HepG2 (cell line): ENCODE results near the gene CXCR4. TPM values are rescaled to one million over a fixed set of nuclear protein-coding genes. Genes with fewer than 3 reads are reported as not detected.

Experiments used
- ATAC-seq: fragments of 200-7000 bp; cut with Tn5 transposase; 3 replicates; pipeline ENCODE4 v1.9.1; 2020; ENCODE audit warnings: mild to moderate bottlenecking, moderate library complexity
- BruUV-seq: library from RNA; stranded (reverse); fragments of 400-500 nt; replicated peaks from 2 replicates; lab custom pipeline; 2021; lab: Mats Ljungman, UMichigan
- CTCF ChIA-PET: fragments of 300-600 bp; formaldehyde crosslinking; extraction: SDS; loops from one replicate; lab custom pipeline; 2021; ENCODE audit warnings: low total read pairs, inconsistent platforms, low intra/inter-chr PET ratio; lab: Yijun Ruan, JAX
- POLR2A ChIA-PET: fragments of 350-600 bp; sonication (Branson Sonifier 250); formaldehyde crosslinking; loops from one replicate; lab custom pipeline; 2020; ENCODE audit warnings: antibody characterized with exemption, inconsistent platforms; lab: Yijun Ruan, JAX
- DNase-seq: peaks from one replicate; pipeline ENCODE4 v3.0.0-alpha.2; 2015; ENCODE audit warnings: low spot score
- FAIRE-seq: peaks from 3 replicates; lab custom pipeline; 2011; peaks lifted over from hg19 to GRCh38; lab: Jason Lieb, UNC
- H2AFZ ChIP-seq: one replicate; pipeline ENCODE4 v1.6.1; 2011; ENCODE audit warnings: low read length, inconsistent platforms
- H3K27ac ChIP-seq: fragments of 300-600 bp; 3 replicates; pipeline ENCODE4 v1.8.0; 2011; ENCODE audit warnings: mixed run types, mild to moderate bottlenecking, mixed read lengths, low read length, inconsistent platforms; ENCODE audit not compliant: insufficient read depth; ENCODE audit errors: extremely low read length
- H3K27me3 ChIP-seq, 2 experiments: fragments of 200-600 bp in 1 of 2; 2 replicates in 1 of 2; 3 replicates in 1 of 2; pipeline versions ENCODE4 v1.6.0 to v1.8.0; 2011; ENCODE audit warnings: low read length in 2 of 2, mild to moderate bottlenecking in 2 of 2, moderate library complexity in 2 of 2, inconsistent platforms in 1 of 2; ENCODE audit not compliant: insufficient read depth in 2 of 2, control insufficient read depth in 1 of 2
- H3K36me3 ChIP-seq, 2 experiments: fragments of 200-600 bp in 1 of 2; replicated peaks in 1 of 2; 2 replicates in 1 of 2; 3 replicates in 1 of 2; pipeline versions ENCODE4 v1.5.1 to v1.8.0; 2011; ENCODE audit warnings: low read length in 2 of 2, inconsistent platforms in 1 of 2; ENCODE audit not compliant: insufficient read depth in 2 of 2, control insufficient read depth in 1 of 2
- H3K4me1 ChIP-seq: 2 replicates; pipeline ENCODE4 v1.5.1; 2012; ENCODE audit warnings: low read length, inconsistent platforms; ENCODE audit not compliant: insufficient read depth
- H3K4me2 ChIP-seq: 2 replicates; pipeline ENCODE4 v1.6.0; 2011; ENCODE audit warnings: low read depth, low read length, inconsistent platforms
- H3K4me3 ChIP-seq, 3 experiments: fragments of 200-600 bp in 1 of 3; sonication (generic), shearing (Covaris generic) in 1 of 3; replicated peaks in 1 of 3; 2 replicates each; pipeline ENCODE4 v1.5.1; 2011 to 2016; ENCODE audit warnings: low read length in 3 of 3, inconsistent platforms in 2 of 3, low read depth in 2 of 3, mild to moderate bottlenecking in 2 of 3, control low read depth in 1 of 3, mixed read lengths in 1 of 3; ENCODE audit not compliant: insufficient read depth in 1 of 3
- H3K79me2 ChIP-seq: one replicate; pipeline ENCODE4 v1.6.1; 2011; ENCODE audit warnings: low read length, inconsistent platforms; ENCODE audit not compliant: insufficient read depth
- H3K9ac ChIP-seq: 2 replicates; pipeline ENCODE4 v1.6.0; 2011; ENCODE audit warnings: mild to moderate bottlenecking, low read depth, low read length, inconsistent platforms; ENCODE audit not compliant: insufficient read depth
- H3K9me3 ChIP-seq: 2 replicates; pipeline ENCODE4 v1.5.1; 2012; ENCODE audit warnings: mild to moderate bottlenecking, low read length
- H4K20me1 ChIP-seq: 2 replicates; pipeline ENCODE4 v1.6.0; 2011; ENCODE audit warnings: inconsistent platforms, mild to moderate bottlenecking, low read length, moderate library complexity; ENCODE audit not compliant: insufficient read depth
- KDM6A ChIP-seq: IDR thresholded peaks from 2 replicates; pipeline ENCODE4 v1.6.1; 2016; ENCODE audit warnings: low read depth
- MED8 ChIP-seq: sonication (generic); formaldehyde crosslinking; IDR thresholded peaks from 2 replicates; pipeline ENCODE4 v1.8.1; 2023; ENCODE audit warnings: mild to moderate bottlenecking, missing genetic modification reagents; ENCODE audit not compliant: insufficient replicate concordance
- RARG ChIP-seq: sonication (generic); formaldehyde crosslinking; IDR thresholded peaks from 2 replicates; pipeline ENCODE4 v1.4.0; 2020; ENCODE audit warnings: low read depth, mild to moderate bottlenecking, missing genetic modification reagents
- RCOR2 ChIP-seq: IDR thresholded peaks from 2 replicates; pipeline ENCODE4 v1.6.1; 2016; ENCODE audit warnings: missing biosample characterization, missing genetic modification reagents
- TP53 ChIP-seq: sonication (generic); formaldehyde crosslinking; conservative IDR thresholded peaks from 2 replicates; pipeline ENCODE4 v1.4.0; 2020; ENCODE audit warnings: missing genetic modification reagents
- ZBTB33 ChIP-seq: sonication (generic); formaldehyde crosslinking; IDR thresholded peaks from 2 replicates; pipeline ENCODE4 v1.4.0; 2020; ENCODE audit warnings: missing genetic modification reagents
- ZNF18 ChIP-seq: sonication (generic); formaldehyde crosslinking; IDR thresholded peaks from 2 replicates; pipeline ENCODE4 v1.8.0; 2022; ENCODE audit warnings: mild to moderate bottlenecking, missing genetic modification reagents; ENCODE audit not compliant: insufficient replicate concordance
- ZNF260 ChIP-seq: sonication (generic); formaldehyde crosslinking; IDR thresholded peaks from 2 replicates; pipeline ENCODE4 v1.4.0; 2020; ENCODE audit warnings: missing genetic modification reagents, low read depth, mild to moderate bottlenecking, borderline replicate concordance
- ZNF501 ChIP-seq: sonication (generic); formaldehyde crosslinking; IDR thresholded peaks from 2 replicates; pipeline ENCODE4 v1.5.1; 2020; ENCODE audit warnings: mild to moderate bottlenecking, moderate library complexity, missing genetic modification reagents
- ZZZ3 ChIP-seq: sonication (generic); formaldehyde crosslinking; IDR thresholded peaks from 2 replicates; pipeline ENCODE4 v1.4.0; 2020; ENCODE audit warnings: missing genetic modification reagents, mild to moderate bottlenecking, borderline replicate concordance
- WGBS: methylation state at CpG from one replicate; pipeline ENCODE4 v1.1.6; 2017; ENCODE audit warnings: low lambda C conversion rate; 5-methylcytosine and 5-hydroxymethylcytosine counted together
- in situ Hi-C: cut with HindIII; loops from 2 replicates; pipeline ENCODE4 v1.10.0; 2017; ENCODE audit warnings: low pct_unique_long_range_greater_than_20kb; ENCODE audit not compliant: extremely low pct_ligation_motif_present
- intact Hi-C: fragments of 100-400 bp; cut with micrococcal nuclease; formaldehyde crosslinking; loops from one replicate; pipeline ENCODE4 v1.10.0; 2022; ENCODE audit not compliant: unreplicated experiment
- polyA plus RNA-seq, 8 experiments: library from polyadenylated mRNA; depleted of rRNA in 3 of 8; stranded (reverse) in 7 of 8; unstranded in 1 of 8; fragments of >200 nt; fragmentation: Illumina TruSeq in 4 of 8; extraction: Trizol in 4 of 8; gene quantifications; 2 replicates each; pipeline versions ENCODE4 v1.2.1 to v1.2.3, GENCODE V29; 2011 to 2016; ENCODE audit warnings: low read depth in 4 of 8, missing spikeins in 1 of 8, mixed read lengths in 1 of 8; ENCODE audit not compliant: insufficient read depth in 1 of 8
- total RNA-seq, 5 experiments: library from RNA; depleted of rRNA; stranded (reverse); fragments of >200 nt; fragmentation: Illumina TruSeq; extraction: Trizol; gene quantifications; 2 replicates each; pipeline ENCODE4 v1.2.3, GENCODE V29; 2016; ENCODE audit warnings: low read depth in 1 of 5
- TF ChIP-seq, protein P1 (sequence below): sonication (generic); formaldehyde crosslinking; conservative IDR thresholded peaks from 2 replicates; pipeline ENCODE4 v1.4.0; 2020; ENCODE audit warnings: missing genetic modification reagents
- TF ChIP-seq, protein P2 (sequence below): sonication (generic); formaldehyde crosslinking; IDR thresholded peaks from 2 replicates; pipeline ENCODE4 v1.4.0; 2020; ENCODE audit warnings: missing genetic modification reagents
- TF ChIP-seq, protein P3 (sequence below): sonication (generic); formaldehyde crosslinking; conservative IDR thresholded peaks from 2 replicates; pipeline ENCODE4 v1.4.0; 2020; ENCODE audit warnings: missing genetic modification reagents
- TF ChIP-seq, protein P4 (sequence below): IDR thresholded peaks from 2 replicates; pipeline ENCODE4 v1.6.1; 2016

The CXCR4 gene
- total and polyA plus RNA-seq, 2 of the 13 experiments (the other 11 are each of a cell fraction or from before 2014, with no cell fraction given), result 0.34 to 0.55 TPM

DNA sequence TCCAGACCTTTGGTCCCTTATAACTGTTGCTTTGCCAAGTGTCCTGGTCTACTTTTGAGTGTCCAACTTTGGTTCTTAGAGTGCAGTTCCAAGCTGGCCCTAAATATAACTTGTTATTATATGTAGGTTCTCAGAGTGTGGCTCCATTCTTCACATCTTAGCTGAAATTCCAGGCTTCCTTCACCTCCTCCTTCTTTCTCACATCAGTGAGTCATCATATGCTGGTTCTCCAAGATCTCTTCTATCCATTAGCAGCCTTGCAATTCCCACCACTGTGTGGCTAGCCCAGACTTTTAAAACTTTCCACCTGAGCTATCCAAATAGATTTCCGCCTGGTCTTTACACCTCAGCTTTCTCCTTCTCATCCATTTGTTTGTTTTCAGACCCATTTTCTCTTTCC lies 12.6 kb upstream of the CXCR4 start:
- intact Hi-C loops, result no loop called here
- CTCF ChIA-PET, result no interaction called here
- no peaks in the 10 kb centered on the region for H3K79me2 ChIP-seq
- no peak for ATAC-seq
- H4K20me1 ChIP-seq, result no peaks in the 10 kb centered on the region
- POLR2A ChIA-PET, result no interaction called here
- H3K27me3 ChIP-seq, result peaks cover 0 to 16% of the 10 kb centered on the region in 2 experiments; a peak in 4 of 5 replicates
- no peak overlapping the region for H3K4me3 ChIP-seq
- no peak for FAIRE-seq
- no peaks in the 10 kb centered on the region for H3K9me3 ChIP-seq
- no peak overlapping the region for H3K9ac ChIP-seq
- TF ChIP-seq, protein P1, sequence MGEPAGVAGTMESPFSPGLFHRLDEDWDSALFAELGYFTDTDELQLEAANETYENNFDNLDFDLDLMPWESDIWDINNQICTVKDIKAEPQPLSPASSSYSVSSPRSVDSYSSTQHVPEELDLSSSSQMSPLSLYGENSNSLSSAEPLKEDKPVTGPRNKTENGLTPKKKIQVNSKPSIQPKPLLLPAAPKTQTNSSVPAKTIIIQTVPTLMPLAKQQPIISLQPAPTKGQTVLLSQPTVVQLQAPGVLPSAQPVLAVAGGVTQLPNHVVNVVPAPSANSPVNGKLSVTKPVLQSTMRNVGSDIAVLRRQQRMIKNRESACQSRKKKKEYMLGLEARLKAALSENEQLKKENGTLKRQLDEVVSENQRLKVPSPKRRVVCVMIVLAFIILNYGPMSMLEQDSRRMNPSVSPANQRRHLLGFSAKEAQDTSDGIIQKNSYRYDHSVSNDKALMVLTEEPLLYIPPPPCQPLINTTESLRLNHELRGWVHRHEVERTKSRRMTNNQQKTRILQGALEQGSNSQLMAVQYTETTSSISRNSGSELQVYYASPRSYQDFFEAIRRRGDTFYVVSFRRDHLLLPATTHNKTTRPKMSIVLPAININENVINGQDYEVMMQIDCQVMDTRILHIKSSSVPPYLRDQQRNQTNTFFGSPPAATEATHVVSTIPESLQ (CRISPR knock-in tag), result no peak
- no peak for TF ChIP-seq ZNF501 (CRISPR knock-in tag)
- TF ChIP-seq ZNF260 (CRISPR knock-in tag), result no peak
- TF ChIP-seq, protein P2, sequence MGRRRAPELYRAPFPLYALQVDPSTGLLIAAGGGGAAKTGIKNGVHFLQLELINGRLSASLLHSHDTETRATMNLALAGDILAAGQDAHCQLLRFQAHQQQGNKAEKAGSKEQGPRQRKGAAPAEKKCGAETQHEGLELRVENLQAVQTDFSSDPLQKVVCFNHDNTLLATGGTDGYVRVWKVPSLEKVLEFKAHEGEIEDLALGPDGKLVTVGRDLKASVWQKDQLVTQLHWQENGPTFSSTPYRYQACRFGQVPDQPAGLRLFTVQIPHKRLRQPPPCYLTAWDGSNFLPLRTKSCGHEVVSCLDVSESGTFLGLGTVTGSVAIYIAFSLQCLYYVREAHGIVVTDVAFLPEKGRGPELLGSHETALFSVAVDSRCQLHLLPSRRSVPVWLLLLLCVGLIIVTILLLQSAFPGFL (CRISPR knock-in tag), result no peak
- TF ChIP-seq RARG (CRISPR knock-in tag), result no peak
- TF ChIP-seq TP53 (CRISPR knock-in tag), result no peak
- TF ChIP-seq MED8 (CRISPR knock-in tag), result no peak
- no peak for TF ChIP-seq RCOR2 (CRISPR knock-in tag)
- TF ChIP-seq KDM6A (CRISPR knock-in tag), result no peak
- TF ChIP-seq, protein P3, sequence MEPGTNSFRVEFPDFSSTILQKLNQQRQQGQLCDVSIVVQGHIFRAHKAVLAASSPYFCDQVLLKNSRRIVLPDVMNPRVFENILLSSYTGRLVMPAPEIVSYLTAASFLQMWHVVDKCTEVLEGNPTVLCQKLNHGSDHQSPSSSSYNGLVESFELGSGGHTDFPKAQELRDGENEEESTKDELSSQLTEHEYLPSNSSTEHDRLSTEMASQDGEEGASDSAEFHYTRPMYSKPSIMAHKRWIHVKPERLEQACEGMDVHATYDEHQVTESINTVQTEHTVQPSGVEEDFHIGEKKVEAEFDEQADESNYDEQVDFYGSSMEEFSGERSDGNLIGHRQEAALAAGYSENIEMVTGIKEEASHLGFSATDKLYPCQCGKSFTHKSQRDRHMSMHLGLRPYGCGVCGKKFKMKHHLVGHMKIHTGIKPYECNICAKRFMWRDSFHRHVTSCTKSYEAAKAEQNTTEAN (CRISPR knock-in tag), result no peak
- TF ChIP-seq ZBTB33 (CRISPR knock-in tag), result no peak
- TF ChIP-seq, protein P4, sequence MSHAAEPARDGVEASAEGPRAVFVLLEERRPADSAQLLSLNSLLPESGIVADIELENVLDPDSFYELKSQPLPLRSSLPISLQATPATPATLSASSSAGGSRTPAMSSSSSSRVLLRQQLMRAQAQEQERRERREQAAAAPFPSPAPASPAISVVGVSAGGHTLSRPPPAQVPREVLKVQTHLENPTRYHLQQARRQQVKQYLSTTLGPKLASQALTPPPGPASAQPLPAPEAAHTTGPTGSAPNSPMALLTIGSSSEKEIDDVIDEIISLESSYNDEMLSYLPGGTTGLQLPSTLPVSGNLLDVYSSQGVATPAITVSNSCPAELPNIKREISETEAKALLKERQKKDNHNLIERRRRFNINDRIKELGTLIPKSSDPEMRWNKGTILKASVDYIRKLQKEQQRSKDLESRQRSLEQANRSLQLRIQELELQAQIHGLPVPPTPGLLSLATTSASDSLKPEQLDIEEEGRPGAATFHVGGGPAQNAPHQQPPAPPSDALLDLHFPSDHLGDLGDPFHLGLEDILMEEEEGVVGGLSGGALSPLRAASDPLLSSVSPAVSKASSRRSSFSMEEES (CRISPR knock-in tag), result no peak
- TF ChIP-seq ZNF18 (CRISPR knock-in tag), result no peak
- no peak for TF ChIP-seq ZZZ3
- H3K27ac ChIP-seq, result no peak overlapping the region
- DNase-seq, result no peak
- no peak overlapping the region for H3K4me2 ChIP-seq
- H2AFZ ChIP-seq, result no peak overlapping the region
- in situ Hi-C loops, result no loop called here
- 25% methylated on average over 1 of the region's 1 CpG for WGBS
- no peaks in the 10 kb centered on the region; the same call in 1 of the 2 replicates for H3K4me1 ChIP-seq
- no peaks in the 10 kb centered on the region for H3K36me3 ChIP-seq
- no TSS peak for BruUV-seq
